Neural progenitor cell (in vitro differentiated cells): Measurements from ENCODE around the gene ITGAX. TPM values are rescaled to one million over a fixed set of nuclear protein-coding genes. Genes with fewer than 3 reads are reported as not detected.

ENCODE experiments used
- DNase-seq: peaks from one replicate; pipeline ENCODE4 v3.0.0-alpha.2; 2016; ENCODE audit warnings: low spot score
- H2AFZ ChIP-seq: fragments of 200-600 bp; sonication (generic); replicated peaks from 2 replicates; pipeline ENCODE4 v1.6.1; 2016; ENCODE audit warnings: antibody characterized with exemption
- H3F3A ChIP-seq: fragments of 200-600 bp; sonication (generic); 2 replicates; pipeline ENCODE4 v1.6.1; 2016; ENCODE audit warnings: antibody characterized with exemption, low read depth
- H3K27ac ChIP-seq: fragments of 200-600 bp; sonication (generic); 2 replicates; pipeline ENCODE4 v1.5.1; 2016; ENCODE audit warnings: mild to moderate bottlenecking
- H3K27me3 ChIP-seq: fragments of 200-600 bp; sonication (generic); 2 replicates; pipeline ENCODE4 v1.6.1; 2016; ENCODE audit warnings: mild to moderate bottlenecking, moderate library complexity
- H3K36me3 ChIP-seq: fragments of 200-600 bp; sonication (generic); 2 replicates; pipeline ENCODE4 v1.5.1; 2016
- H3K4me1 ChIP-seq: fragments of 200-600 bp; sonication (generic); 2 replicates; pipeline ENCODE4 v1.6.1; 2016; ENCODE audit warnings: mixed run types
- H3K4me2 ChIP-seq: fragments of 200-600 bp; sonication (generic); 2 replicates; pipeline ENCODE4 v1.6.1; 2016
- H3K4me3 ChIP-seq: fragments of 200-600 bp; sonication (generic); 2 replicates; pipeline ENCODE4 v1.5.1; 2016
- H3K79me2 ChIP-seq: fragments of 200-600 bp; sonication (generic); 2 replicates; pipeline ENCODE4 v1.6.1; 2016; ENCODE audit warnings: low read depth
- H3K9ac ChIP-seq: fragments of 200-600 bp; sonication (generic); 2 replicates; pipeline ENCODE4 v1.6.1; 2016
- H3K9me3 ChIP-seq: fragments of 200-600 bp; sonication (generic); 2 replicates; pipeline ENCODE4 v1.5.1; 2016; ENCODE audit warnings: low read depth
- H4K20me1 ChIP-seq: fragments of 200-600 bp; sonication (generic); 2 replicates; pipeline ENCODE4 v1.6.1; 2016; ENCODE audit warnings: low read depth
- H3K27ac Mint-ChIP-seq: 3 replicates; pipeline ENCODE4 v1.8.0; 2021; ENCODE audit warnings: mixed read lengths
- H3K27me3 Mint-ChIP-seq: 2 replicates; pipeline ENCODE4 v1.8.0; 2022; ENCODE audit warnings: low read depth, mild to moderate bottlenecking, inconsistent platforms, moderate library complexity, mixed read lengths; ENCODE audit not compliant: insufficient read depth
- H3K36me3 Mint-ChIP-seq: 3 replicates; pipeline ENCODE4 v1.8.0; 2021; ENCODE audit warnings: mixed read lengths
- H3K4me1 Mint-ChIP-seq: 3 replicates; pipeline ENCODE4 v1.8.0; 2021; ENCODE audit warnings: mixed read lengths
- H3K4me3 Mint-ChIP-seq: 3 replicates; pipeline ENCODE4 v1.8.0; 2021; ENCODE audit warnings: mild to moderate bottlenecking, moderate library complexity, mixed read lengths
- H3K9me3 Mint-ChIP-seq: 3 replicates; pipeline ENCODE4 v1.8.0; 2020; ENCODE audit warnings: mixed read lengths
- EZH2 ChIP-seq: fragments of 200-600 bp; sonication (generic); IDR thresholded peaks from 2 replicates; pipeline ENCODE4 v1.6.1; 2017; ENCODE audit warnings: antibody characterized with exemption, mild to moderate bottlenecking, moderate library complexity
- EZH2phosphoT487 ChIP-seq: fragments of 200-600 bp; sonication (generic); IDR thresholded peaks from 2 replicates; pipeline ENCODE4 v1.6.1; 2017; ENCODE audit warnings: antibody characterized with exemption
- total RNA-seq: library from RNA; depleted of rRNA; stranded (reverse); fragments of >200 nt; gene quantifications from 2 replicates; pipeline ENCODE4 v1.2.3, GENCODE V29; 2015; ENCODE audit warnings: low replicate concordance
- TF ChIP-seq, protein P1 (sequence below): fragments of 200-600 bp; sonication (generic); IDR thresholded peaks from 2 replicates; pipeline ENCODE4 v1.5.1; 2017; ENCODE audit warnings: antibody characterized with exemption, mild to moderate bottlenecking

ITGAX gene
- total RNA-seq, 1 donor from 2014 or later: not detected

DNA sequence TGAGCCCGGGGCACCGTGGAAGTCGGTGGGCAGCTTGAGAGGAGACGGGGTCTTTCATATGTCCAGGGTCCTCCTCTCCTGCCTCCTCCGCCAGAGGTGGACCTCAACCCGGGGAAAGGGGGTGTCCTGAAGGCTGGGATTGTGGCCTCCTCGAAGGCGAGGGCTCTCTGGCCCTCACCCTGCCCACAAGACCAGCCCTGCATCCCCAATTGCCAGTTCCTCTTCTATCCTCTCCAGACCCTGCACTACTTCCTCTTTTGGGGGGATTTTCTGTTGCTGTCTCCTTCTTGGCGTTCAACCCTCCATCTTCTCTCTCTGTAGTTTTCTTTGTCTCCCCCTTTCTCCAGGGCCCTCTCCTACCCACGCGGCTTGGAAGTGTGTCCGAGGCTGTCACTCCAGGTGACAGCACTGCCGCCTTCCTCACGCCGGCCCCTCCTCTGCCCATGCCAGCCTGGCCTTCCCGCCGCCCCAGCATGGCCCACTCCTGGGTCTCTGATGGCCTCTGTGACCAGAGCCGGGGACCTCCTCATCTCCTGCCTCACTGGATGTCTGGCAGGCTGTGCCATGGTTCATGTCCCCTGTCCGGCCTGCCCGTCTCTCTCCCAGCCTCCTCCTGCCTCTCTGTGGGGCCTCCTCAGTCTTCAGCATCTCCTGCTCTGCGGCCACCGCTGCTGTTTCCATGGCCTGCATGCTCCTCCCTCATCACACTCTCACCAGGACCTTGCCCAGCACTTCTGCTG lies 2.4 kb upstream of the ITGAX start:
- peaks cover 7% of the 10 kb centered on the region for H3K4me1 Mint-ChIP-seq
- peaks cover 3% of the 10 kb centered on the region for H3K9me3 Mint-ChIP-seq
- no peaks in the 10 kb centered on the region for H3F3A ChIP-seq
- no peak for TF ChIP-seq EZH2
- TF ChIP-seq, protein P1, sequence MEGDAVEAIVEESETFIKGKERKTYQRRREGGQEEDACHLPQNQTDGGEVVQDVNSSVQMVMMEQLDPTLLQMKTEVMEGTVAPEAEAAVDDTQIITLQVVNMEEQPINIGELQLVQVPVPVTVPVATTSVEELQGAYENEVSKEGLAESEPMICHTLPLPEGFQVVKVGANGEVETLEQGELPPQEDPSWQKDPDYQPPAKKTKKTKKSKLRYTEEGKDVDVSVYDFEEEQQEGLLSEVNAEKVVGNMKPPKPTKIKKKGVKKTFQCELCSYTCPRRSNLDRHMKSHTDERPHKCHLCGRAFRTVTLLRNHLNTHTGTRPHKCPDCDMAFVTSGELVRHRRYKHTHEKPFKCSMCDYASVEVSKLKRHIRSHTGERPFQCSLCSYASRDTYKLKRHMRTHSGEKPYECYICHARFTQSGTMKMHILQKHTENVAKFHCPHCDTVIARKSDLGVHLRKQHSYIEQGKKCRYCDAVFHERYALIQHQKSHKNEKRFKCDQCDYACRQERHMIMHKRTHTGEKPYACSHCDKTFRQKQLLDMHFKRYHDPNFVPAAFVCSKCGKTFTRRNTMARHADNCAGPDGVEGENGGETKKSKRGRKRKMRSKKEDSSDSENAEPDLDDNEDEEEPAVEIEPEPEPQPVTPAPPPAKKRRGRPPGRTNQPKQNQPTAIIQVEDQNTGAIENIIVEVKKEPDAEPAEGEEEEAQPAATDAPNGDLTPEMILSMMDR: no peak
- TF ChIP-seq EZH2phosphoT487: no peak
- no peak overlapping the region for H3K27ac ChIP-seq
- H3K9ac ChIP-seq: no peak overlapping the region
- peaks cover 14% of the 10 kb centered on the region for H3K27me3 Mint-ChIP-seq
- H4K20me1 ChIP-seq: no peaks in the 10 kb centered on the region
- no peaks in the 10 kb centered on the region for H3K36me3 ChIP-seq
- no peak overlapping the region for H2AFZ ChIP-seq
- H3K27me3 ChIP-seq: no peaks in the 10 kb centered on the region
- no peak for DNase-seq
- H3K4me3 ChIP-seq: no peak overlapping the region
- no peaks in the 10 kb centered on the region for H3K4me1 ChIP-seq
- peak overlapping the region; percentile 19 for H3K27ac Mint-ChIP-seq
- H3K36me3 Mint-ChIP-seq: no peaks in the 10 kb centered on the region
- no peak overlapping the region for H3K4me3 Mint-ChIP-seq
- no peaks in the 10 kb centered on the region for H3K9me3 ChIP-seq
- no peak overlapping the region for H3K4me2 ChIP-seq
- no peaks in the 10 kb centered on the region for H3K79me2 ChIP-seq

DNA sequence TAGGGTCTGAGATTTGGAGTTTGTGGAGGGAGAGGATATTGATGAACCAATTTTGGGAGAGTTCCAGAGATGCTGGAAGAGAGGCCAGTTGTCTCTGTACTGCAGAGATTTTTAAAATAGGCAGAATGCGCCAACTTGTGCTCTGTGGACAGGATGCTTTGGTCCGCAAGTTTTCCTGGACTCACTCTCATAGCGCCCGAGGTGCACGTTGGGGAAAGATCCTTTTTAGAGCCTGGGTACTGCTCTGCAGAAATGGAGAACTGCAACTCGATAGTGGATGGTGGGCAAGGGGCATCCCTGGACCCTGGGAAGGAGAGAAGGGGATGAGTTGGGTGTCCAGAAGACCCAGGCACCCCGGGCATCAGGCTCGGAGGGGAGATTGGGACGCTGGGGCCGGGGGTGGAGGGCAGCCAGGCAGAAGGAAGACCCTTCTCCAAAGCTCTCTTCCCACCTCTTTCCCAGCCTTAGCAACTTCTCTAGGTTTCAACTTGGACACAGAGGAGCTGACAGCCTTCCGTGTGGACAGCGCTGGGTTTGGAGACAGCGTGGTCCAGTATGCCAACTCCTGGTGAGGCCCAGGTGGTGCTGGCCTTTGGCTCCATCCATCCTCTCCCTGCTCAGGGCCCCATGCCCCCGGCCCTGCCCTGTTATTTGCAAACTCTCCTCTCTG lies 590 bp downstream of the ITGAX start:
- Histone ChIP-seq H3K9me3 (no peaks in the 10 kb centered on the region), H3K4me3 (no peak overlapping the region), H3K4me1 (no peaks in the 10 kb centered on the region), H2AFZ (no peak overlapping the region), H4K20me1 (no peaks in the 10 kb centered on the region), H3K27ac (no peak overlapping the region), H3K4me2 (no peak overlapping the region), H3K79me2 (no peaks in the 10 kb centered on the region), H3K27me3 (no peaks in the 10 kb centered on the region), H3K36me3 (no peaks in the 10 kb centered on the region), H3K9ac (no peak overlapping the region), H3F3A (no peaks in the 10 kb centered on the region)
- peaks cover 6% of the 10 kb centered on the region for H3K27me3 Mint-ChIP-seq
- H3K36me3 Mint-ChIP-seq: no peaks in the 10 kb centered on the region
- H3K9me3 Mint-ChIP-seq: peaks cover 3% of the 10 kb centered on the region
- no peak for DNase-seq
- H3K27ac Mint-ChIP-seq: no peak overlapping the region
- no peak overlapping the region for H3K4me3 Mint-ChIP-seq
- H3K4me1 Mint-ChIP-seq: peaks cover 7% of the 10 kb centered on the region
- TF ChIP-seq EZH2 (no peak), EZH2phosphoT487 (no peak)
- TF ChIP-seq, protein P1: no peak

DNA sequence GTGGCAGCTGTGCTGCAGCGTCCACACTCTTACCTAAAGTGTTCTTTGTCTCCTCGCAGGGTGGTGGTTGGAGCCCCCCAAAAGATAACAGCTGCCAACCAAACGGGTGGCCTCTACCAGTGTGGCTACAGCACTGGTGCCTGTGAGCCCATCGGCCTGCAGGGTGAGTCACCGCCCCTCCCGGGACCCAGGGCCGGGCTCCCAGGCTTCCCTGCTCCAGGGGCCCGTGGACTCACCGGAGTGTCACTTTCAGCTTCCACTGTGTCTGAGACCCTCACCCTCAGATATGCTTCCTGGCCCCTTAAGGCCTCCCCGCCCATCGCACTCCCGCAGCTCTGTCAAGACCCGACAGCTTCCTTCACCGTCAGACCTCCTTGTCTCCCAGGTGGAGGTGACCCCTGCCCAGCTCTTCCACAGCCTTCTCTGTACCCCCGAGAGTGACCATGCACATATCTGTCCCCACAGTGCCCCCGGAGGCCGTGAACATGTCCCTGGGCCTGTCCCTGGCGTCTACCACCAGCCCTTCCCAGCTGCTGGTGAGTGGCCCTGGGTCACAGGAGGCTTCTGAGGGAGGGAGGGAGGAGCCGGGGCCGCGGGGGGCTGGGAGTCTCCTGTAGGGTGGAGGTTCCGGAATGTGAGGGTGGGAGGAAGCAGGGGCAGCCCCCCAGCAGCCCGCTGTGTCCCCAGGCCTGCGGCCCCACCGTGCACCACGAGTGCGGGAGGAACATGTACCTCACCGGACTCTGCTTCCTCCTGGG lies 1.8 kb downstream of the ITGAX start:
- H3K4me3 ChIP-seq: no peak overlapping the region
- no peaks in the 10 kb centered on the region for H4K20me1 ChIP-seq
- H3K4me2 ChIP-seq: no peak overlapping the region
- Mint-ChIP-seq H3K36me3 (no peaks in the 10 kb centered on the region), H3K27ac (no peak overlapping the region), H3K4me1 (peaks cover 7% of the 10 kb centered on the region), H3K4me3 (no peak overlapping the region), H3K27me3 (peaks cover 7% of the 10 kb centered on the region), H3K9me3 (peaks cover 3% of the 10 kb centered on the region)
- H3K4me1 ChIP-seq: no peaks in the 10 kb centered on the region
- no peaks in the 10 kb centered on the region for H3K79me2 ChIP-seq
- H3K36me3 ChIP-seq: no peaks in the 10 kb centered on the region
- H3K9ac ChIP-seq: no peak overlapping the region
- no peak for TF ChIP-seq EZH2
- TF ChIP-seq, protein P1: peak; percentile 17
- no peak overlapping the region for H3K27ac ChIP-seq
- no peak overlapping the region for H2AFZ ChIP-seq
- peak; percentile 23 for DNase-seq
- H3K9me3 ChIP-seq: no peaks in the 10 kb centered on the region
- no peaks in the 10 kb centered on the region for H3K27me3 ChIP-seq
- no peaks in the 10 kb centered on the region for H3F3A ChIP-seq
